ENCODE data around the gene SLC30A10. TPM values are rescaled to one million over a fixed set of nuclear protein-coding genes. Genes with fewer than 3 reads are reported as not detected.
A peak's percentile ranks its signal among the peaks of the same experiment; 100 is the strongest.
"Not testable (repeated sequence)": the region's sequence is repeated elsewhere in the genome, so short reads cannot be mapped to it uniquely, and the experiment has no call there.

SLC30A10 gene
- 2.1 TPM in 1 of 2 replicates, not detected in the other for total RNA-seq (2014; rRNA removed; shearing (Covaris generic); ENCODE audit: low replicate concordance)

GRCh38 chr1:219927956-219928790 is at the start of gene SLC30A10:
Gene SLC30A10 (minus strand): TSS chr1:219928557. CDS start chr1:219928440, 117 bp downstream.
- Histone ChIP-seq H3K27me3 (no peaks in the 10 kb centered on the region), H3K4me3 (peak within 1 kb of the TSS; percentile 37), H3K36me3 (no peaks in the 10 kb centered on the region), H3K9me3 (no peaks in the 10 kb centered on the region)
- peak; percentile 33 for DNase-seq

GRCh38 chr1:219973213-219973612 is 44.9 kb upstream of the SLC30A10 start:
- Histone ChIP-seq H3K27me3 (no peaks in the 10 kb centered on the region), H3K9me3 (no peaks in the 10 kb centered on the region), H3K36me3 (peaks cover 84% of the 10 kb centered on the region), H3K4me3 (no peak overlapping the region)
- DNase-seq, result no peak

GRCh38 chr1:219967361-219967760 is 39.0 kb upstream of the SLC30A10 start:
- no peak overlapping the region for H3K4me3 ChIP-seq
- peaks cover 43% of the 10 kb centered on the region for H3K36me3 ChIP-seq
- no peaks in the 10 kb centered on the region for H3K27me3 ChIP-seq
- DNase-seq, result no peak
- no peaks in the 10 kb centered on the region for H3K9me3 ChIP-seq

GRCh38 chr1:219966071-219966349 is 37.7 kb upstream of the SLC30A10 start:
- Histone ChIP-seq H3K27me3 (no peaks in the 10 kb centered on the region), H3K36me3 (peaks cover 32% of the 10 kb centered on the region), H3K9me3 (no peaks in the 10 kb centered on the region), H3K4me3 (no peak overlapping the region)
- no peak for DNase-seq

GRCh38 chr1:219965285-219966070 is 37.1 kb upstream of the SLC30A10 start:
- H3K36me3 ChIP-seq, result peaks cover 28% of the 10 kb centered on the region
- H3K9me3 ChIP-seq, result no peaks in the 10 kb centered on the region
- no peak overlapping the region for H3K4me3 ChIP-seq
- no peaks in the 10 kb centered on the region for H3K27me3 ChIP-seq
- DNase-seq, result no peak

- H3K36me3 ChIP-seq, result peaks cover 9% of the 10 kb centered on the region
- H3K4me3 ChIP-seq, result no peak overlapping the region
- no peaks in the 10 kb centered on the region for H3K27me3 ChIP-seq
- DNase-seq, result no peak
- no peaks in the 10 kb centered on the region for H3K9me3 ChIP-seq
Observed at GRCh38 chr1:219963432-219963831, 35.1 kb upstream of the SLC30A10 start.

- Histone ChIP-seq H3K36me3 (no peaks in the 10 kb centered on the region), H3K27me3 (no peaks in the 10 kb centered on the region), H3K9me3 (no peaks in the 10 kb centered on the region), H3K4me3 (no peak overlapping the region)
- no peak for DNase-seq
Observed at GRCh38 chr1:219961684-219962083, 33.3 kb upstream of the SLC30A10 start.

- Histone ChIP-seq H3K27me3 (no peaks in the 10 kb centered on the region), H3K36me3 (no peaks in the 10 kb centered on the region), H3K4me3 (no peak overlapping the region), H3K9me3 (no peaks in the 10 kb centered on the region)
- no peak for DNase-seq
Observed at GRCh38 chr1:219959540-219960203, 31.3 kb upstream of the SLC30A10 start.

- DNase-seq, result no peak
- H3K4me3 ChIP-seq, result no peak overlapping the region
- no peaks in the 10 kb centered on the region for H3K9me3 ChIP-seq
Observed at GRCh38 chr1:219958875-219959417, 30.6 kb upstream of the SLC30A10 start.

GRCh38 chr1:219954736-219955421 is 26.5 kb upstream of the SLC30A10 start:
- Histone ChIP-seq H3K27me3 (no peaks in the 10 kb centered on the region), H3K9me3 (no peaks in the 10 kb centered on the region), H3K4me3 (no peak overlapping the region), H3K36me3 (no peaks in the 10 kb centered on the region)
- DNase-seq, result no peak

More at GRCh38 chr1:219958875-219959417, 30.6 kb upstream of the SLC30A10 start:
- H3K36me3 ChIP-seq, result no peaks in the 10 kb centered on the region
- H3K27me3 ChIP-seq, result no peaks in the 10 kb centered on the region

- Histone ChIP-seq H3K27me3 (no peaks in the 10 kb centered on the region), H3K4me3 (no peak overlapping the region), H3K9me3 (no peaks in the 10 kb centered on the region; the same call in 1 of the 2 replicates), H3K36me3 (no peaks in the 10 kb centered on the region)
- DNase-seq, result no peak
Observed at GRCh38 chr1:219954052-219954451, 25.7 kb upstream of the SLC30A10 start.

GRCh38 chr1:219952361-219952760 is 24.0 kb upstream of the SLC30A10 start:
- no peak for DNase-seq
- H3K27me3 ChIP-seq, result no peaks in the 10 kb centered on the region
- H3K4me3 ChIP-seq, result no peak overlapping the region
- H3K36me3 ChIP-seq, result no peaks in the 10 kb centered on the region
- no peaks in the 10 kb centered on the region; the same call in 1 of the 2 replicates for H3K9me3 ChIP-seq

- H3K4me3 ChIP-seq, H3K27me3 ChIP-seq, H3K36me3 ChIP-seq: not testable (repeated sequence)
Observed at GRCh38 chr1:219949227-219949626, 20.9 kb upstream of the SLC30A10 start.

GRCh38 chr1:219948766-219949165 is 20.4 kb upstream of the SLC30A10 start:
- H3K4me3 ChIP-seq, H3K36me3 ChIP-seq, H3K27me3 ChIP-seq, DNase-seq, H3K9me3 ChIP-seq: not testable (repeated sequence)

More at GRCh38 chr1:219949227-219949626, 20.9 kb upstream of the SLC30A10 start:
- not testable (repeated sequence) for DNase-seq, H3K9me3 ChIP-seq

- peaks cover 4% of the 10 kb centered on the region for H3K9me3 ChIP-seq
- H3K27me3 ChIP-seq, result no peaks in the 10 kb centered on the region
- no peak overlapping the region for H3K4me3 ChIP-seq
- H3K36me3 ChIP-seq, result no peaks in the 10 kb centered on the region
- DNase-seq, result no peak
Observed at GRCh38 chr1:219945795-219946194, 17.4 kb upstream of the SLC30A10 start.

Measured in MG63 (cell line).